HG02943 (cell line): ENCODE measurements around the gene C21orf91.

ENCODE experiments used
- ATAC-seq: cut with Tn5 transposase; IDR thresholded peaks from one replicate; pipeline ENCODE4 v1.9.1; 2021; ENCODE audit warnings: mild to moderate bottlenecking, low read depth, moderate library complexity; ENCODE audit not compliant: unreplicated experiment

C21orf91 gene

GRCh38 chr21:17799414-17800164, 19.6 kb downstream of the C21orf91 start:
- ATAC-seq, result no peak

DNA sequence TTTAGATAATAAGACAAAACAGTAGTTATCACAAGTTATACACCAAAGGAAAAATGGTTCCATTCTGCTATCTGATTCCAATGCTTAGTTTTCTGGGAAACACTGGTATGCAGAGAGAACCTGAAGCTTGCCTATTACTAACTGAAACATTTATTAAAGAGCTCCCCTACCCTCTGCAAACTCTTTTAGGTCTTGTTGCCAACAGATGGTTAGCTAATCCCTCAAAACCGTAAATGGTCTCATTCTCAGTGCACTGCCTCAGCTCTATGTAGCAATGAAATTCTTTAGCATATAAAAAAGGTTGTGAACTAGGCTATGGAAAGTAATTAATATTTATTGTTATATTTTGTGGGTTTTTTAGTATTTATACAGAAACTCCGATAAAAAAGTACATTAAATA, 20.4 kb downstream of the C21orf91 start:
- ATAC-seq, result no peak

GRCh38 chr21:17797967-17798366, 21.2 kb downstream of the C21orf91 start:
- no peak for ATAC-seq

DNA sequence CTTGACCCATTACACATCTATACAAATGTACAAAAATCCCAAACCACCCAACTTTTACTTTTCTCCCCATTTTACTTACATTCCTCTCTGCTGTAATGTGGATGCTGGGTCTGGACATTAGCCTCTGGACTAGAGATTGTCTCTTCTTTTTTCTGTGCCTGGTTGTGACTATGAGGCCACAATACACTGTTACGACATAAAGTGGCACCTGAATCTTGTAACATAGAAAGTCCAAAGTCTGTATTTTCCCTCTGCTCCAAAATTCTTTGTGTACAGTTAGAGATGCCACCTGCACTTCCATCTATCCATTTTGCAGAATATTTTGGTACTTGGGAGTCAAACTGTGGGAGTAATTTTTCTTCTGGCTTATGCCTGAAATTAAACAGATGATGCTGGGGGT, 22.7 kb downstream of the C21orf91 start:
- ATAC-seq, result no peak

GRCh38 chr21:17796037-17796403, 23.1 kb downstream of the C21orf91 start:
- ATAC-seq, result no peak

DNA sequence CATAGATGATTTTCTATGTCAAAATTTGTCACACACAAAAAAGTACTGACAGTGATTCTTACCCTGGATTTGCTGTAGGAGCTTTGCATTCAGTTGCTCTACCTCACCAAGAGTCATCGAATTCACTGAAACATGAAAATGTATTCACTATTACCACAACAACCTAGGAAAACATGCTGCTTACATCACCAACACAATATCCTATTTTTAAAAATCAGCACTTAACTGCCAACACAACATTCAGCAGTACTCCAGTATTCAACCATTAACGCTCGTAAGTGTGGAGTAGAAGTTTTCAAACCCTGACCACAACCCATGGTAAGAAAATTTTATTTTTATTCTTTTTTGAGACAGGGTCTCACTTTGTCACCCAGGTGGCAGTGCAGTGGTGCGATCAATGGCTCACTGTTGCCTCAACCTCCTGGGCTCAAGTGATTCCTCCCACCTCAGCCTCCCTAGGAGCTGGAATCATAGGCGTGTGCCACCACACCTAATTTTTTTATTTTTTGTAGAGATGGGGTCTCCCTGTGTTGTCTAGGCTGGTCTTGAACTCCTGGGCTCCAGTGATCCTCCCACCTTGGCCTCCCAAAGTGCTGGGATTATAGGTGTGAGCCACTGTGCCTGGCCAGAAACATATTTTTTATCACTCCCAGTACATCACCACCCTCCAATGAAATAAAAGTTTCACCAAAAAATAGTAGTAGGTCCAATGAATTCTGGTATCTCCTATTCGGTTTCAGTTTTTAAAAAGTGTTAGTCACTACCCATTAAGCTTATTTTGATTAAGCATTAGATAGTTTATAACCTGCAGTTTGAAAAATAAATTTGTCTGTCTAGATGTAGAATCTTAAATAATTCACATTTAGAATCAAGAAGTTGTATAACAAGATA, 23.8 kb downstream of the C21orf91 start:
- ATAC-seq, result no peak

DNA sequence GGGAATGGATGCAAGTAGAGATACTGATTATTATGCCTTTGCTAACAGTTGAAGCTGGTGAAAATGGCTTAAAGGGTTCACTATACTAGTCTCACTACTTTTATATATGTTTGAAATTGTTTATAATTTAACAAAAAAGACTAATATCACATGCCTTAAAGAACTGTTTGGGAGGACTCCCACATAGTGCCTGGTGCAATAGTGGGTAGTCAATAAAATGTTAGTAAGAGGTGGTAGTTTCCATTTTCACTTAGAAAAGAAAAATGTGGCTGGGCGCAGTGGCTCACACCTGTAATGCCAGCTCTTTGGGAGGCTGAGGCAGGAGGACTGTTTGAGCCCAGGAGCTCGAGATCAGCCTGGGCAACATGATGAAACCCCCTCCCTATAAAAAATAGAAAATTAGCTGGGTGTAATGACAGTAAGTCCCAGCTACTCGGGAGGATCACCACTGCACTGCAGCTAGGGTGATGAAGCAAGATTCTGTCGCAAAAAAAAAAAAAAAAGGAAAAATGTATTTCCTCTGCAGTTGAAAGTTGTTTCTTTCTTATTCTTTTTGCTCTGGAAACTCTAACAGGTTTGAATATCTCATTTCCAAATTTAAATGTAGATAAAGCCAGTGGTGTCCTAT, 24.5 kb downstream of the C21orf91 start:
- no peak for ATAC-seq

GRCh38 chr21:17793246-17794123, 25.7 kb downstream of the C21orf91 start:
- ATAC-seq, result peak; percentile 73

GRCh38 chr21:17789656-17790055, 29.5 kb downstream of the C21orf91 start:
- ATAC-seq, result no peak

DNA sequence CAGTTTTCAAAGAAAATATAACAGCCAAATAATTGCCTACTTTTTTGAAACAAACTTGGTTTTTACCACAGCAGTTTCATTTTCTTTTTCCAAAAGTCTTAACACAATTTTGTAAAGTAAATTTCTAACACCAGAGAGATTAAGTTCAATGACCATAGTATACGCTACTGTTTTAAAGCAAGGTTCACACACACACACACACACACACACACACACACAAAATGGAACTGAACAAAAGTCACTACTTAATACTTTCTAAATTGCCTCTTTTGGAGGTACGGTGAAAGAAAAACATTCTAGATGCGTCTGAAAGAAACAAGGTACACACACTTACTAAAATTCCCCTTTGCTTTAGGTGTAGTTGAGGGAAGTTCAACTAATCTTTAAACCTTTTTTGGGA, 30.1 kb downstream of the C21orf91 start:
- ATAC-seq, result no peak

GRCh38 chr21:17786851-17787181, 32.3 kb downstream of the C21orf91 start:
- ATAC-seq, result no peak

DNA sequence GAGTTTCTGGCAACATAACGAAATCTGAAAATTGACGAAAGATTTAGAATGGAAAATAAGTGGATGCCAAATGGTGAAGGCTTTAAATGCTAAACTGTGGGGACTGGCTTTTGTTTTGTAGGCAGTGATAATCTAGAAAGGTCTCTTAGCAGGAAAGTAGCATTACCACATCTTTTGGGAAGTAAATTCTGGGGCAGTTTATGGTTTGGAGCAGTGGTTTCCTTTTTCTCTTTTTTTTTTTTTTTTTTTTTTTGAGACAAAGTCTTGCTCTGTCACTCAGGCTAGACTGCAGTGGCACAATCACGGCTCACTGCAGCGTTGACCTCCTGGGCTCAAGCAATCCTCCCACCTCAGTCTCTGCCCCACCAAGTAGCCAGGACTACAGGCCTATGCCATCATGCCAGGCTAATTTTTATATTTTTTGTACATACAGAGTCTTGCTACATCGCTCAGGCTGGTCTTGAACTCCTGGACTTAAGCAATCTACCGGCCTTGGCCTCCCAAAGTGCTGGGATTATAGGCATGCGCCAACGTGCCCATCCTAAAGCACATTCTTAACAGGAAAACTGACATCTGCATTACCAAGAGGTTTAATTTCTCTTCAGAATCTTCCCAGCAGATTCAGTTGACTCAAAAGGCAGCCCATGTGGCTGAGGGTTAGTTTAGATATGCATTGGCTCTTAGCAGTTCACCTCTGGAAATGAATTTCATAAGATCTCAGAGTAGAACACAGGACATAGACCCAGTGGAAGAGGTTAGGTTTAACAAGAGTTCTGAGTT, 32.9 kb downstream of the C21orf91 start:
- no peak for ATAC-seq

GRCh38 chr21:17785403-17785788, 33.8 kb downstream of the C21orf91 start:
- no peak for ATAC-seq

DNA sequence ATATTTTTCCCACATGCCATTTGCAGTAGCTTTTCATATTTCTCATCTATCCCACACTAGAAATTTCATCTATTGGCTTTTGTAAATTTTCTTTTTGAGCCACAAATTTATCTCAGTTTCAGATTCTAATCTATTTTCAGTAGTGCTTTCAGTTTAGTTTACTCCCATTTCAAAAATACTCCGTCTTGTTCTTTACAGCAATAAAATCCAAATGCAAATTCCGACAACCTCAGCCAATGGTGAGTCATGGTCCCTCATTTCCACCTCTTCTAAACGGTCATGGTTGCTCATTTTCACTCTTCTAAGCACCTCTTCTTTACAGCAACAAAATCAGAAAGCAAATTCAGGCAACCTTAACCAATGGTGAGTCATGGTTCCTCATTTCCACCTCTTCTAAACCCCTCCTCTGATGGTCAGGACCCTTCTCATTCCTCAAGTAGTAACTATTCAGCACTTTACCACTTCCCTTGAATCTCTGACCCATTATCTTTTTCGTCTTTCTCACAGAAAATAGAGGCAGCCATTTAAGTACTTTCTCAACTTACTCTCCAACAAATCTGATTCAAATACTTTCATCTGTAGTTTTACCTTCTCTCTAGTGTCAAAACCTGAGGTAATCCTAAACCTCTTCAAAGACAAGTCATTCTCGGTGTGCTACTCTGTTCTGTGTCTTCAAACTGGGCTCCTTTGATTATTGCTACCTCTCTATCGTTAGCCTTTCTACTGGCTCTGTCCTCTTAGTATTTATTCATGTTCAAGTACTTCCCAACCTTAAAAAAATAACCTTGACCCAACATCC, 34.4 kb downstream of the C21orf91 start:
- peak; percentile 55 for ATAC-seq

- ATAC-seq, result peak; percentile 46
Observed at GRCh38 chr21:17784180-17784598, 35.0 kb downstream of the C21orf91 start.

DNA sequence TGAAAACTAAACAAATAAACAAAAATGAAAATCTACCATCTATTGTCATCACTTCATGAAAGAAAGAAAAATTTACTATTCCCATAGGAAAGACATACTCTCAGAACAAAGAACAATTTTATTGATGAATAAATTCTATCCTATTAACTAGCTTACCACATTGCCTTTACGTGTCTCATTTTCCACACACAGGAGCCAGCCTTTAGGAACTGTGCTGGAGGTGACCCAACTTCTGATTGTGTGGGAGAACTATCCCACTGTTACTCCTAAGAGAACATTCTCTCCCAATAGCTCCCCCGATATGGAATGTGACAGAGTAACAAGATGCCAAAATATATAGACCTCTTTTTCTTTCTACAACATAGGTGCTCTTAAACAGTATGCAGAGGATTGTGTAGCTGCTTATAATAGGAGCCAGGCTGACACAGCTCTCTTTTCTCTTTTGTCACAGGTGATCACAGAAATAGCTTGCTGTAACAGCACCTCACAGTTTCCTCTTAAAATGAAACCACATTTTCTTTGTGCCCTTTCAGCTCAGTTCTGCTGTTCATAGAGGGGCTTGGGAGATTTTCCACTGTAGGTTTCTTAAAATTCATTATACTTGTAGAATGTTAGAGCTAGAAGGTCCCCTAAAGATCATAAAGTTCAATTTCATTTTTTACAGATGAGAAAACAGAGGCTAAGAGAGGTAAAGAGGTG, 35.5 kb downstream of the C21orf91 start:
- ATAC-seq, result peak; percentile 37

DNA sequence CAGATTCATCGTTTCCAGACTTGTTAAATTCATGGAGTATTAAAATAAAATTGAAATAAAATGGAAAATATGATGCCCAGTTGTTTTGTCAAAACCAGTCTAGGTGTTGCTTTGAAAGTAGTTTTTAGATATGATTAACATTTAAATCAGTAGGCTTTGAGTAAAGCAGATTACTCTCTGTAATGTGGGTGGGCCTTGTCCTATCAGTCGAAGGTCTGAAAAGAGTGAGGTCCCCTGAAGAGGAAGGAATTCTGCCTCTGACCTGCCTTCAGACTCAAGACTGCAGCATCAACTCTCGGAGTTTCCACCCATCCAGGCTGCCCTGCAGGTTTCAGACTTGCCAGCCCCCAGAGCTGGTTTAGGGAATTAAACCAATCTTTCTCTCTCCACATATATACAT, 36.2 kb downstream of the C21orf91 start:
- ATAC-seq, result no peak

DNA sequence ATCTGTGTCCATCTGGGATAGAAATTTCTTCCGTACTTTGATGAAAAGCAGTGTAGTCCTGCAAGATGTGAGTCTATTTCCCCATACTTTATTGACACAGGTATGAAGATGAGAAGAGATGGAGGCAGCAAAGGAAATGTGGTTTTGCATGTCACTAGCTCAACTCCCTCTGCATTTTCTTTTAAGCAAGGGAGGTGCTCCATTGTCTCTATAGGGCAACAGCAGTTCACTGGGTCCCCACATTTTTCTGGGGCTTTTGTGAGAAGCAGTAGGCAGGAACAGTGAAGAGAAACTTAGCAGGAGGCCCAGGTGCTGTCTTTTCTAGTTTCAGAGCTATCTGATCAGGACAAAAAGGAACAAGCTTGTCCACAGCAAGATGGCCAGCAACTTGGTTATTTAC, 37.1 kb downstream of the C21orf91 start:
- ATAC-seq, result no peak
